ENCODE measurements around the gene UMOD. TPM values are rescaled to one million over a fixed set of nuclear protein-coding genes. Genes with fewer than 3 reads are reported as not detected.

Gene UMOD
- total and polyA plus RNA-seq, 9 of the 15 experiments (the other 6 are each of a cell fraction or from before 2014, with no cell fraction given), result not detected

DNA sequence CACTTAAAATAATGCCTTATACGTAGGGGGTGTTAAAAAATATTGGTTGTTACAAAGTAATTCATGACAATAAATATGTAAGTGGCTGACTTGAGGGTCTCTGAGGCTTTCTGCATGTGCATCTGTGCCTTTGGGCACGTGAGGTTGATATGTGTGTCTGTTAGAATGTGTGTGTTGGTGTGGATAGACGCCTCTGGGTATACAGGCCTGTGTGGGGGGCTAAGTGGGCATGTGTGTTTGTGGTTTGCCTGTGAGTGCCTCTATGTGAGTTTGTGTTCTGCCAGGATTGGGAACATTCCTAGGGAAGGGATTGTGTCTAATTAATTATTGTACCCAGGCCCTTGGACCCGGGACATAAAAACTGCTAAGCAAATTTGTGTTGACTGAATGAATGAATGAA, 44.2 kb downstream of the UMOD start:
- no peak overlapping the region for H3K4me3 ChIP-seq
- H3K9me3 ChIP-seq (replicated peaks; ENCODE audit: control insufficient read depth, insufficient read depth, low read depth, low read length), result no peaks in the 10 kb centered on the region
- ATAC-seq (no peak), FAIRE-seq (no peak), DNase-seq (ENCODE audit: extremely low read depth in 1 of 4, low spot score in 3 of 4) (no peak)
- H3K79me2 ChIP-seq (ENCODE audit: control insufficient read depth, insufficient read depth, low read length), result no peaks in the 10 kb centered on the region
- no peaks in the 10 kb centered on the region; a peak in 1 of 5 replicates for H3K27me3 ChIP-seq (ENCODE audit: control insufficient read depth in 2 of 2, insufficient read depth in 2 of 2, low read length in 2 of 2)
- H3K4me2 ChIP-seq (ENCODE audit: insufficient read depth, low read length), result no peak overlapping the region
- H3K9ac ChIP-seq (ENCODE audit: insufficient read depth in 1 of 2, low read depth in 2 of 2, low read length in 2 of 2), result no peak overlapping the region
- H3K36me3 ChIP-seq (ENCODE audit: control insufficient read depth, insufficient read depth, low read length), result no peaks in the 10 kb centered on the region
- in situ Hi-C loops (cut with MboI), result loop anchor here (10.0 kb wide), 1 partner anchor 703 kb away; no protein-coding TSS in a partner anchor
- H3K9me1 ChIP-seq (ENCODE audit: control insufficient read depth, insufficient read depth, low read length), result no peaks in the 10 kb centered on the region
- intact Hi-C loops (cut with micrococcal nuclease), result no loop called here
- no peaks in the 10 kb centered on the region for H4K20me1 ChIP-seq (replicated peaks; ENCODE audit: control insufficient read depth, insufficient read depth, low read length)
- no peak overlapping the region for H2AFZ ChIP-seq (ENCODE audit: low read depth, low read length)
- no peak overlapping the region for H3K27ac ChIP-seq (ENCODE audit: extremely low read depth, low read depth, low read length)
- ChIA-PET POLR2A (no interaction called here), CTCF (ENCODE audit: low intra/inter-chr PET ratio) (interaction anchor here (0.7 kb wide), 1 partner anchor 757 kb away, joined by 4 read pairs; no protein-coding TSS in a partner anchor)
- H3K4me1 ChIP-seq (replicated peaks in 1 of 2; ENCODE audit: control insufficient read depth in 2 of 2, insufficient read depth in 2 of 2, low read length in 2 of 2), result peaks cover 0 to 2% of the 10 kb centered on the region in 2 experiments; a peak in 2 of 5 replicates
- no TSS peak for BruUV-seq (replicated peaks)
- 2% methylated on average over 4 of the region's 4 CpGs for WGBS (ENCODE audit: insufficient coverage, low coverage, missing lambda C conversion rate)
- TF ChIP-seq PTBP1 (IDR thresholded peaks at IDR 0.05; ENCODE audit: low read depth, low read length) (no peak), ZNF79 (CRISPR knock-in tag; IDR thresholded peaks at IDR 0.05; ENCODE audit: low read depth) (no peak), U2AF2 (optimal IDR thresholded peaks at IDR 0.05; ENCODE audit: low read depth, low read length) (no peak), LEF1 (IDR thresholded peaks at IDR 0.05) (no peak), MTA3 (IDR thresholded peaks at IDR 0.05; ENCODE audit: borderline replicate concordance) (no peak), RBBP5 (IDR thresholded peaks at IDR 0.05; ENCODE audit: borderline replicate concordance, insufficient read depth, low read length, poor library complexity, severe bottlenecking) (no peak), DMBX1 (CRISPR knock-in tag; IDR thresholded peaks at IDR 0.05; ENCODE audit: borderline replicate concordance) (no peak), SMAD4 (CRISPR knock-in tag; conservative IDR thresholded peaks at IDR 0.05) (no peak), ETV6 (IDR thresholded peaks at IDR 0.05; ENCODE audit: borderline replicate concordance in 1 of 2, low read depth in 2 of 2, low read length in 1 of 2) (no peak), ETV6 (CRISPR knock-in tag; IDR thresholded peaks at IDR 0.05; ENCODE audit: borderline replicate concordance) (no peak), TBP (optimal IDR thresholded peaks at IDR 0.05; ENCODE audit: low read depth, low read length) (no peak), CBX2 (IDR thresholded peaks at IDR 0.05; ENCODE audit: insufficient read depth, low read length, poor library complexity, severe bottlenecking) (no peak), ELF2 (CRISPR knock-in tag; IDR thresholded peaks at IDR 0.05) (no peak)
- TF ChIP-seq, protein P1, sequence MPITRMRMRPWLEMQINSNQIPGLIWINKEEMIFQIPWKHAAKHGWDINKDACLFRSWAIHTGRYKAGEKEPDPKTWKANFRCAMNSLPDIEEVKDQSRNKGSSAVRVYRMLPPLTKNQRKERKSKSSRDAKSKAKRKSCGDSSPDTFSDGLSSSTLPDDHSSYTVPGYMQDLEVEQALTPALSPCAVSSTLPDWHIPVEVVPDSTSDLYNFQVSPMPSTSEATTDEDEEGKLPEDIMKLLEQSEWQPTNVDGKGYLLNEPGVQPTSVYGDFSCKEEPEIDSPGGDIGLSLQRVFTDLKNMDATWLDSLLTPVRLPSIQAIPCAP (CRISPR knock-in tag; IDR thresholded peaks at IDR 0.05; ENCODE audit: borderline replicate concordance), result no peak
